Stimulated activated naive CD8-positive, alpha-beta T cell treated with anti-CD3 and anti-CD28 coated beads, Interleukin-15, amount 100 ng/mL, for 72 hours (primary cell): ENCODE measurements around the gene SLC2A5.
A peak's percentile ranks its signal among the peaks of the same experiment; 100 is the strongest.
"Not testable (repeated sequence)": the region's sequence is repeated elsewhere in the genome, so short reads cannot be mapped to it uniquely, and the experiment has no call there.

Experiments used
- ATAC-seq: fragments of 150-1000 bp; cut with Tn5 transposase; 2 replicates; pipeline ENCODE4 v1.10.0; 2021; ENCODE audit warnings: mild to moderate bottlenecking, moderate library complexity
- DNase-seq, 2 donors: peaks; one replicate each; pipeline ENCODE4 v3.0.0; 2021 to 2022
- H3K27ac Mint-ChIP-seq, 2 donors: one replicate each; pipeline ENCODE4 v1.8.0; 2022; ENCODE audit warnings: mild to moderate bottlenecking in 2 of 2, mixed read lengths in 2 of 2, moderate library complexity in 2 of 2
- H3K27me3 Mint-ChIP-seq: one replicate; pipeline ENCODE4 v1.8.0; 2022; ENCODE audit warnings: mixed read lengths
- H3K4me1 Mint-ChIP-seq: one replicate; pipeline ENCODE4 v1.8.0; 2022; ENCODE audit warnings: mild to moderate bottlenecking, mixed read lengths
- H3K4me3 Mint-ChIP-seq, 2 donors: one replicate each; pipeline ENCODE4 v1.8.0; 2022; ENCODE audit warnings: mild to moderate bottlenecking in 2 of 2, mixed read lengths in 2 of 2, moderate library complexity in 1 of 2
- H3K9me3 Mint-ChIP-seq, 2 donors: one replicate each; pipeline ENCODE4 v1.8.0; 2022; ENCODE audit warnings: mixed read lengths in 2 of 2

SLC2A5 gene

GRCh38 chr1:9037476-9038337 lies 31.7 kb downstream of the SLC2A5 start:
- H3K27ac Mint-ChIP-seq = no peak overlapping the region
- peaks cover 15 to 27% of the 10 kb centered on the region in 2 donors for H3K9me3 Mint-ChIP-seq
- no peaks in the 10 kb centered on the region for H3K4me1 Mint-ChIP-seq
- peaks cover 8% of the 10 kb centered on the region for H3K27me3 Mint-ChIP-seq
- H3K4me3 Mint-ChIP-seq = no peak overlapping the region
- ATAC-seq (no peak), DNase-seq (no peak)

GRCh38 chr1:9035226-9035625 lies 34.2 kb downstream of the SLC2A5 start:
- Mint-ChIP-seq H3K4me3 (no peak overlapping the region), H3K27me3 (peaks cover 8% of the 10 kb centered on the region), H3K4me1 (no peaks in the 10 kb centered on the region), H3K27ac (no peak overlapping the region), H3K9me3 (peaks cover 19 to 40% of the 10 kb centered on the region in 2 donors)
- DNase-seq = no peak
- ATAC-seq = no peak

GRCh38 chr1:9033363-9033762 lies 36.1 kb downstream of the SLC2A5 start:
- Mint-ChIP-seq H3K27me3 (peaks cover 16% of the 10 kb centered on the region), H3K4me1 (no peaks in the 10 kb centered on the region), H3K4me3 (no peak overlapping the region), H3K9me3 (peaks cover 19 to 40% of the 10 kb centered on the region in 2 donors), H3K27ac (no peak overlapping the region)
- no peak for DNase-seq
- ATAC-seq = no peak

GRCh38 chr1:9031484-9032259 lies 37.8 kb downstream of the SLC2A5 start:
- peaks cover 16% of the 10 kb centered on the region for H3K27me3 Mint-ChIP-seq
- no peak overlapping the region for H3K4me3 Mint-ChIP-seq
- ATAC-seq (no peak), DNase-seq (no peak)
- peaks cover 19 to 40% of the 10 kb centered on the region in 2 donors for H3K9me3 Mint-ChIP-seq
- H3K27ac Mint-ChIP-seq = no peak overlapping the region
- H3K4me1 Mint-ChIP-seq = no peaks in the 10 kb centered on the region

- H3K27ac Mint-ChIP-seq, DNase-seq, H3K4me1 Mint-ChIP-seq, ATAC-seq, H3K4me3 Mint-ChIP-seq: not testable (repeated sequence)
- Mint-ChIP-seq H3K9me3 (peaks cover 19 to 38% of the 10 kb centered on the region in 2 donors), H3K27me3 (peaks cover 16% of the 10 kb centered on the region)
Observed at GRCh38 chr1:9031077-9031476, 38.4 kb downstream of the SLC2A5 start.

- H3K27me3 Mint-ChIP-seq = peaks cover 14% of the 10 kb centered on the region
- H3K4me1 Mint-ChIP-seq = no peaks in the 10 kb centered on the region
- peaks cover 5 to 19% of the 10 kb centered on the region in 2 donors for H3K9me3 Mint-ChIP-seq
- no peak overlapping the region for H3K27ac Mint-ChIP-seq
- no peak overlapping the region for H3K4me3 Mint-ChIP-seq
- DNase-seq (no peak), ATAC-seq (no peak)
Observed at GRCh38 chr1:9028921-9029705, 40.3 kb downstream of the SLC2A5 start.

- peaks cover 4 to 13% of the 10 kb centered on the region in 2 donors for H3K9me3 Mint-ChIP-seq
- H3K4me3 Mint-ChIP-seq = no peak overlapping the region
- H3K4me1 Mint-ChIP-seq = no peaks in the 10 kb centered on the region
- DNase-seq (no peak), ATAC-seq (no peak)
- H3K27ac Mint-ChIP-seq = no peak overlapping the region
- H3K27me3 Mint-ChIP-seq = peaks cover 8% of the 10 kb centered on the region
Observed at GRCh38 chr1:9027307-9027706, 42.1 kb downstream of the SLC2A5 start.

- ATAC-seq = no peak
- H3K9me3 Mint-ChIP-seq = no peaks in the 10 kb centered on the region
- DNase-seq = no peak
- no peak overlapping the region for H3K27ac Mint-ChIP-seq
- H3K27me3 Mint-ChIP-seq = peaks cover 8% of the 10 kb centered on the region
- no peak overlapping the region for H3K4me3 Mint-ChIP-seq
- no peaks in the 10 kb centered on the region for H3K4me1 Mint-ChIP-seq
Observed at GRCh38 chr1:9025449-9025848, 44.0 kb downstream of the SLC2A5 start.

GRCh38 chr1:9024837-9025236 lies 44.6 kb downstream of the SLC2A5 start:
- Mint-ChIP-seq H3K27me3 (peaks cover 9% of the 10 kb centered on the region), H3K9me3 (no peaks in the 10 kb centered on the region), H3K4me1 (peaks cover 4% of the 10 kb centered on the region), H3K27ac (no peak overlapping the region), H3K4me3 (no peak overlapping the region)
- ATAC-seq (no peak), DNase-seq (no peak)

- H3K4me1 Mint-ChIP-seq = peaks cover 6% of the 10 kb centered on the region
- H3K9me3 Mint-ChIP-seq = no peaks in the 10 kb centered on the region
- no peak for ATAC-seq
- H3K27ac Mint-ChIP-seq = no peak overlapping the region
- DNase-seq = no peak
- no peak overlapping the region for H3K4me3 Mint-ChIP-seq
- H3K27me3 Mint-ChIP-seq = peaks cover 10% of the 10 kb centered on the region
Observed at GRCh38 chr1:9022773-9023172, 46.7 kb downstream of the SLC2A5 start.

GRCh38 chr1:9022026-9022738 lies 47.3 kb downstream of the SLC2A5 start:
- H3K27me3 Mint-ChIP-seq = peaks cover 10% of the 10 kb centered on the region
- not testable (repeated sequence) for ATAC-seq, H3K4me1 Mint-ChIP-seq, H3K4me3 Mint-ChIP-seq, H3K9me3 Mint-ChIP-seq, H3K27ac Mint-ChIP-seq, DNase-seq

- H3K4me1 Mint-ChIP-seq = peaks cover 6% of the 10 kb centered on the region
- H3K4me3 Mint-ChIP-seq = no peak overlapping the region
- peaks cover 10% of the 10 kb centered on the region for H3K27me3 Mint-ChIP-seq
- no peak for ATAC-seq
- H3K27ac Mint-ChIP-seq = no peak overlapping the region
- DNase-seq = no peak
- no peaks in the 10 kb centered on the region for H3K9me3 Mint-ChIP-seq
Observed at GRCh38 chr1:9020305-9020704, 49.1 kb downstream of the SLC2A5 start.

- H3K4me3 Mint-ChIP-seq = no peak overlapping the region
- H3K9me3 Mint-ChIP-seq = no peaks in the 10 kb centered on the region
- DNase-seq = no peak
- ATAC-seq = no peak
- H3K4me1 Mint-ChIP-seq = peaks cover 6% of the 10 kb centered on the region
- H3K27me3 Mint-ChIP-seq = peaks cover 10% of the 10 kb centered on the region
- no peak overlapping the region for H3K27ac Mint-ChIP-seq
Observed at GRCh38 chr1:9019896-9020295, 49.5 kb downstream of the SLC2A5 start.

- H3K27ac Mint-ChIP-seq = no peak overlapping the region
- ATAC-seq (no peak), DNase-seq (no peak)
- H3K27me3 Mint-ChIP-seq = peaks cover 18% of the 10 kb centered on the region
- peaks cover 6% of the 10 kb centered on the region for H3K4me1 Mint-ChIP-seq
- no peaks in the 10 kb centered on the region for H3K9me3 Mint-ChIP-seq
- no peak overlapping the region for H3K4me3 Mint-ChIP-seq
Observed at GRCh38 chr1:9018333-9018732, 51.1 kb downstream of the SLC2A5 start.

GRCh38 chr1:9016455-9016854 lies 53.0 kb downstream of the SLC2A5 start:
- Mint-ChIP-seq H3K4me1 (peaks cover 6% of the 10 kb centered on the region), H3K4me3 (no peak overlapping the region), H3K9me3 (no peaks in the 10 kb centered on the region), H3K27me3 (peaks cover 18% of the 10 kb centered on the region), H3K27ac (peak overlapping the region in 1 of 2 donors; percentile 49)
- no peak for DNase-seq
- no peak for ATAC-seq
